GM12801 (cell line): Measurements from ENCODE around the gene SDSL.

Source experiments
- TF ChIP-seq, protein P1 (sequence below): IDR thresholded peaks from one replicate; pipeline ENCODE4 v1.5.1; 2011; ENCODE audit warnings: control low read depth; ENCODE audit not compliant: insufficient read length; ENCODE audit errors: extremely low read depth

The SDSL gene

DNA sequence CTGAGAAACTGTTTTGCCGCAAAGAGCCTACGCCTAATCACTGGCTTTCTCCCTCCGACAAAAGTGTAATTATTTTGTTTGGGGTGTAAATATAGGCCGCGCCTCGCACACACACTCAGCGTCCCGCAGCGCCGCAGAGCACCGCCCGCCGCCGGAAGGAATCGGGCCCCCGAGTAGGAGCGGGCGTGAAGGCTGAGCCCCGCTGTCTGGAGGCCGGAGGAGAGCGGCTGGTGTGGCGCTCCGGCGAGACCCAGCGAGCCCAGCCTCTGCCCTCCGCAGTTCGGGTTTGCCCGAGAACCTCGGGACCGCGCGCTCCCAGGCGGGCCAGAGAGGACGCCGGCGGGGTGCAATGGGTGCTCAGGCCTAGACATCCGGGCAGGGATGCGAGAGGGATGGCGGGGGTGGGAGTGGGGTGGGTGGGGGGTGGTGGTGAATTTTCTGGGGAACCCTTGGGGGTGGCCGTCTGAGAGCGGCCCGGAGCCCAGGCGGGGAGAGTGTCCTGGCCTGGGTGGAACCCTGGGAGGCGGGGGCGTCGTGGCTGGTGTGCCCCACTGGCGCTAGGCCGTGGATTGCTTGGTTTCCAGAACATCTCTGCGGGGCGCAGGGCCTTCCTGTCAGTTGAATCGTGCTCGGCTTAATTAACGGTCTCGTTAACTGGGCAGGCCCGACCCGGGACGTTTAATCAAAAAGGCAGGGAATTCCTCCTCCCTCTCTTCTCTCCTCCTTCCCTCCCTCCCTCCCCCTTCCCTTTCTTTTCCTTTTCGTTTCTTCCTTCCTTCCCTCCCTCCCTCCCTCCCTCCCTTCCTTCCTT lies 54.2 kb downstream of the SDSL start:
- TF ChIP-seq, protein P1, sequence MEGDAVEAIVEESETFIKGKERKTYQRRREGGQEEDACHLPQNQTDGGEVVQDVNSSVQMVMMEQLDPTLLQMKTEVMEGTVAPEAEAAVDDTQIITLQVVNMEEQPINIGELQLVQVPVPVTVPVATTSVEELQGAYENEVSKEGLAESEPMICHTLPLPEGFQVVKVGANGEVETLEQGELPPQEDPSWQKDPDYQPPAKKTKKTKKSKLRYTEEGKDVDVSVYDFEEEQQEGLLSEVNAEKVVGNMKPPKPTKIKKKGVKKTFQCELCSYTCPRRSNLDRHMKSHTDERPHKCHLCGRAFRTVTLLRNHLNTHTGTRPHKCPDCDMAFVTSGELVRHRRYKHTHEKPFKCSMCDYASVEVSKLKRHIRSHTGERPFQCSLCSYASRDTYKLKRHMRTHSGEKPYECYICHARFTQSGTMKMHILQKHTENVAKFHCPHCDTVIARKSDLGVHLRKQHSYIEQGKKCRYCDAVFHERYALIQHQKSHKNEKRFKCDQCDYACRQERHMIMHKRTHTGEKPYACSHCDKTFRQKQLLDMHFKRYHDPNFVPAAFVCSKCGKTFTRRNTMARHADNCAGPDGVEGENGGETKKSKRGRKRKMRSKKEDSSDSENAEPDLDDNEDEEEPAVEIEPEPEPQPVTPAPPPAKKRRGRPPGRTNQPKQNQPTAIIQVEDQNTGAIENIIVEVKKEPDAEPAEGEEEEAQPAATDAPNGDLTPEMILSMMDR: no peak

DNA sequence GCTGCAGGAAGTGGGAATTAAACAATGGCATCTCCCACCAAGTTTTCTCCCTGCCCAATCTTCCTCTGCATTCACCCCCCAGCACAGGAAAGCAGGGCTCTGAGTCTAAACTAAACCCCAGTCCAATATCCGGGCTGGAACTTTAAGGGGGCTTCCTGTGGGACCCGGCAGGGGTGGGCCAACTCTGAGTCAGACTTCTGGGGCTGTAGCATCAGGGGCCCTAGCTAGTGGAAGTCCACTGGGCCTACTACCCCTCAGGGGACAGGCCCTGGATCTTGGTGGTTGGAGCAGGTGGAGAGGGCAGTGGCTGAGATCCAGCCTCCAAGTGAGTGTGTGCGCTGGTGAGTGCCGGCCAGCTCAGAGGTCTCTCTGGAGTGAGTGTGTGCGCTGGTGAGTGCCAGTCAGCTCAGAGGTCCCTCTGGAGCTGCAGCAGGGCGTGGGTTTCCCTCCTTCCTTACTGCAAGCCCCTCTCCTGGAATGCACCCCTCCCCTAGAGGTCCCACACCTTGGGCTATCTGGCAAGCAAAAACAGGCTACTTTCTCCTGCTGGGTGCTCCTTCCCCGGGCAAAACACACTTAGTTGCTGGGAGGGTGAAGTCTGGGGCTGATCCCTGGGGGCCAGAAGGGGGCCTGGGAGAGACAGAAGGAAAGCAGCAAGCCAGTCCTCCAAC lies 55.1 kb downstream of the SDSL start:
- TF ChIP-seq, protein P1: no peak

DNA sequence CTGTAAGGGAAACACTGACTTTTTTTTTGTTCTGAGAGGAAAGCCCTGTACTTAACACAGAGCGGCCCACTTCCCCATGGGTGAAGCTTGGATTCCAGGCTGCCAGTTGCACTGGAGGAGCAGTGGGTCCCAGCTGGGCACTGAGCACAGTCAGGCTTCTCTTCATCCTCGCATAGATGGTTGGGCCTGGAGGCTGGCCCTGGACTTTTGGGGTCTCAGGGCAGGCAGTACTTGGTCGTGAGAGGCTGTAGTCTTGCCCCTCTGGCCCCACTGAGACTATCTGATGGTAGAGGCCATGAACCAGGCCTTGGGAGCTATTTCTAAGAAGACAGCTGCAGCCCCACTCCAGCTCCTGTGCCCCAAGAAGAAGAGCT lies 55.6 kb downstream of the SDSL start:
- TF ChIP-seq, protein P1: no peak

DNA sequence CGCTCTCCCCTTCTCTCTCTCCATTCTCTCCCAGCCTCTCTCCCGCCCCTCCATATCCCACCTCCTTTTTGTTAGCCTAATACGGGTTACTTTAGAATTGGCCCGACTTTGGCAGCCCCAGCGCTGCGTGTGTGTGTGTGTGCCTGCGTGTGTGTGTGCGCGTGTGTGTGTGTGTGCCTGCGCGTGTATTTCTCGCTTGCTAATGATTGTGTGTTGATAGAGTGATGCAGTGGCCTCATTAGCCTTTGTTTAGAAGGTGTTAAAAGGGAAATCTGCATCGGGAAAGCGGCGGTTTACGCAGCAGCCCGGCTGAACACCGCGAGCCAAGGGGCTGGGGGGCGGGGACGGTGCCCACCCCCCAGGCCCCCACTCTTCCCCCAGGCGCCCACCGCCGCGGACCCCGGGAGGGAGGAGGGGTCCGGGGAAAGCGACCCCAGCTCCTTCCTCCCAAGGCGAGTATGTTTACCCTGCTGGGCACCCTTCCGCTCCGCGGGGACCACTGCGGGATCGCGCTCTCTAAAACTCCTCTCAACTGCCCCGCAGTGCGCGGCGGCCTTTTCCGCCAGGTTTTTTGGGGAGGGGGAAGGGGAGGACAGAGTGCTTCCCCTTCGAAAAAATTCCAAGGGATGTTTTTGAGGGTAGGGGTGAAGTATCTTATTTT lies 56.3 kb downstream of the SDSL start:
- TF ChIP-seq, protein P1: no peak

DNA sequence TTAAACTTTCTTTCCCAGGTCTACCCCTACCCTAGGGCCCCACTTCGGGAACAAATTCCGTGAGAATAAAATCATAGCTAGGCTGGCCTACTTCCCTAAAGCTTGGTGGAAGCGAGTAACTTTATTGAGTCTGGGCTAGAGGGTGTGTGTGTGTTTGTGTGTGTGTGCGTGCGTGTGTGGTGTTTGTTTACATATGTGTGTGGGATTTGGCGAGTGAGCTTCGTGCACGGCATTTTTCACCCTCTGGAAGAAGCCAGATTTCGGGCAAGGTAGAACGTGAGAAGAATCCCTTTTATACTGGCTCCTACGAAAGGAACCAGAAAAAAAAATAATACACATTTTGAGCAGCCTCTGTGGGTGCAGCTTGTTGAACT lies 57.0 kb downstream of the SDSL start:
- TF ChIP-seq, protein P1: no peak

DNA sequence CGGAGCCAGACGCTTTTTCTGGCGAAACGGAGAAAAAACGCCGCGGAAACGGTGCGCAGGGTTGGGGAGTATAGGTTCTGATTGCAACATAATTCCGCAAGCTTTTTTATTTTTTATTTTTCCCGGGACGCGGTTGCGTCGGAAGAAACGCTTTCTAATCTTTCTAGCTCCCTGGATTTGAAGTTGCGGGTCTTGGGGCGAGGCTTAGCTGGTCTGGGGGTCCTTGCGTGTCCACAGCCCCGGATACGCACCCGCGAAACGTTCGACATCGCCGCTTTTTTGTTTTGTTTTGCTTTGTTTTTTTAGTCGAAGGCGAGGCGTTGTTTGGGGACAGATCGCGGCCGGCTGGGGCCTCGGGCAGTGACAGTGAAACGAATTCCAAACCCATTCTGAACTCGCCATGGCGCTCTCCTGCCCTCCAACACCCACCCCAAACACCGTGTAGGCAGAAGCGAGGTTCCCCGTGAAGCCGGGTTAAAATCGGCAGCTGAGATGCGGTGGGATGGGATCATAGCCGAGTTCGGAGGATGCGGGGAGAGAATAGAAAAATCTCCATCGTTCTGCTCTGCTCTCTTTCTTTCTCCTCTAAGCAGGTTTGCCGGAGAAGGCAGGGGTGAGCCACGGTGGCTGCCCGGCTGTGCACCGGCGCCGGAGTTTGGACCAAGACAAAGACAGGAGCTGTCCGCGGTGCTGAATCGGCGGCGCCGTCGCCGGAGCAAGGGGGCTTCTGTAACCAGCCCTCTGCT lies 57.6 kb downstream of the SDSL start:
- TF ChIP-seq, protein P1: no peak

DNA sequence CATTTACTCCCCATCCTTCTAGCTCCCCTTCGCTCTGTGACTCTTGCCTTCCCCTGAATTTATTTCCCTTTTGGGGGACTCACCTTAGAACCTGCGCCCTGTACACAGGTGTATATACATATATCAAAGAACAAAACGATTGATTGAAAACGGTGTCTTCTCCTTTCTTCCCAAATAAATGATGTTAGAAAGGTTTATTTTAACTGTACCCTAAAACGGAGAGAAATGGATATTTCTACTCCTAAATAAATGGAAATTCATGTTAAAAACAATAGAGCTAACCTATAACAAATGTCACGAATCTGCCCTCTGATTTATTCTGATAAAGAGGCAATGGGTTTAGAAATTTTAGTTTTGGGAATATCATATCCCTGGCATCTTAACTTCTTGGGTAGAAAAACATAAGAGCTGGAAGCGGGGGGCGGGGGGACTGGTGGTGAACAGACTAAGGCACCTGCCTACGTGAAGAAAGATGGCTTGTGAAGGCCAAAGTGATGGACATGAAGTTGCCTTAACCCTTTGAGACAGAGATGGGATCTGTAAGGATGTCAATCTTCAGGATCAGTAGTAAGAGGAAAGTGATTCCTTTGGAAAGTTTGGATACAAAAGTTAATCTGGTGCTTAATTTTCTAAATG lies 58.3 kb downstream of the SDSL start:
- TF ChIP-seq, protein P1: no peak
